GM21529 (cell line): Measurements from ENCODE around the gene CXXC5.

Experiments used
- ATAC-seq: cut with Tn5 transposase; IDR thresholded peaks from one replicate; pipeline ENCODE4 v1.9.1; 2021; ENCODE audit not compliant: unreplicated experiment

The CXXC5 gene

DNA sequence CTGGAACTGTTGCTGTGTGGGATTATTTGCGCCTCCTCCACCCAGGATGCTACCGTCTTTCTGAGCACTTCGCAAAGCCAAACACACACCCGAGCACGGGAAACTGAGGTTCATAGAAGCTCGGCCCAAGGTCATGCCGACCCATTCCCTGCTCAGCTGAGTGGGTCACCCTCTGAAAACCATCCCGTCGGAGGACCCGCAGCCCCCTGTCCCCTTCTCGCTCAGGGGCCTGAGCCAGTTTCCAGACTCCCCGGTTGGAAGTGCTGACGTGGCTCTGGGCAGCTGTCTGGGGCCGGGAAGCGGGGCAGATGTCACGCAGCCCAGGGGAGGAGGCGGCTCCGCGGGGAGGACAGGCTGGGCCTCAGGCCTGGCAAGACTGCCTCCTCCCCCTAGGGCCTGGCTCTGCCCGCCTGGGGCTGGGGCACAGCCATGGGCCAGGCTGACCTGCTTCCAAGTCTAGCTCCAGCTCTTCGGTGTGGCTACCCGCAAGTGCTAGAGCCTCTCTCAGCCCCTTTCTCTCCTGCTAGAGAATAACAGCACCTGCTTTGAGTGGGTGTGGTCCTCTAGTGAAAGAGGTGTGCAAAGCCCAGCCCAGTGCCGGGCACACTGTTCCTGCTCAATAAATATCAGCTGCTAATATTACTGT is 9.9 kb upstream of the CXXC5 start:
- no peak for ATAC-seq

DNA sequence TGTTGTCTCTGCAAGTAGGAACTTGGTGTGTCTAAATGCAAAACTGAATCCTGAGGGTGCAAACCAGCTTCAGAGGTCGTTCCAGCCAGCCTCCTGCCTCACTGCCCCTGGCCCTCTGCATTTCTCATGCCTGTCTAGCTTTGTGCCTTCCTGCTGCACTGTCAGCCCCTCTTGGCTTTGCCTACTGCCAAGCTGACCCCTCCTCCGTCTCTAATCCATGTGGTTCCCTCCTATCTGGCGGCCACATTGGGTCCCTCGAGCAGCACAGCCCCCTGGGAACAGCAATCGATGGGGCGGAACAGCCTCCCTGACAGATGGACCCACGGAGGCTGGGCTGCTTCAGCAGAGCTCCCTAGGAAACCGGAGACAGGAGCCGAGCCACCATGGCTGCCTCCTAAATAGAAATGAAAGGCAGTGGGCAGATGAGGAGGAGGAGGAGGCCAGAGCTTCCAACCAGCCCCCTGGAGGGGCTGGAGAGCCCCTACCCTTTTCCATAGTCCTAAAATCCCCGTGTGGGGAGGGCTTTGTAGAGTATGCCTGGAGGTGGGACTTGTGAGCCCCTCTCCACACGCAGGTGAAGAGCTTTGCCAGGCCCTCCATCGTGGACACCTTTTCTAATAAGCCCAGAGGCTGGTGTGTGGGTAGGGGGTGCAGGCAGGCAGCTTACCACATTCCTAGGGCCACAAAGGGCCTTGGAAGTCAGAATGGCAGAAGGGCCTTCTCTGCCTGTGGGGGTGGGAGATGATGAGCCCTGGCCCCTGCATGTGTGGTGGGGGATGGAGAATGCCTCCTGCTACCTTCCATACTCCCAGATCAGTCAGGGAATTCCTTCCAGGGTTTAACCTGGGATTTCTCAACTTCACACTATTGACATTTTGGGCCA is 9.2 kb upstream of the CXXC5 start:
- no peak for ATAC-seq

DNA sequence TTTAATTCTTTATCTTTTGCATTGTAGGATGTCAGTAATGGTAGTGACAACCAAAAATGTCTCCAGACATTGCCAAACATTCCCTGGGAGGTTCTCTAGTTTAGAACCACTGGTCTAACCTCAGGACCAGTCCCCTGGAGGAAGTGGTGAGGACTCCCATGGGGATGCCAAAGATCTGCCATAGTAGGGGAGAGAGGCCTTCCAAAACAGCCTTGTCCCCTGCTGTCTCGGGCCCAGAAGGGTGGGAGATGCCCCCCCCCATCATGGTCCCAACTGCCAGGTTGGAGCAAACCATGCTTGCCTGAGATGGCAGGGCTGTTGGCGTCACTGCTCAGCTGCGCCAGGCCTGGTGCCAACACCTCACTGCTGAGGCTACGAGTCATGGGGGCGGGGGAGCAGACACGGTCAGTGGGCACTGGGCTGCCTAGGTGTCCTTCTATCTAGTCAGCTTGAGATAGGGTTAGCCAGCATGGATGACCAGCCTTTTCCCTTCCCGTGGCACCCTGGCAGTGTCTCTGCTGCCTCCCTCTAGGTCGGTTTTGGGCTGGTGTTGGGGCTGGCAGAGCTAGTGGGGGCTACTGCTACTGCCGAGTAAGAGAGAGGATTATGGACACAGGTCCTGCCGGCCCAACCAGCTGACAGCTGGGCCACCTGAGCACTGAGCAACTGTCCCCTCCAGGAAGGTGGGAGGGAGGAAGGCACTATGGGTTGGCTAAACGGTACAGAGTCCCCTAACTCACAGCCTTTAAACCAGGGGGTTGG is 8.3 kb upstream of the CXXC5 start:
- ATAC-seq, result no peak

DNA sequence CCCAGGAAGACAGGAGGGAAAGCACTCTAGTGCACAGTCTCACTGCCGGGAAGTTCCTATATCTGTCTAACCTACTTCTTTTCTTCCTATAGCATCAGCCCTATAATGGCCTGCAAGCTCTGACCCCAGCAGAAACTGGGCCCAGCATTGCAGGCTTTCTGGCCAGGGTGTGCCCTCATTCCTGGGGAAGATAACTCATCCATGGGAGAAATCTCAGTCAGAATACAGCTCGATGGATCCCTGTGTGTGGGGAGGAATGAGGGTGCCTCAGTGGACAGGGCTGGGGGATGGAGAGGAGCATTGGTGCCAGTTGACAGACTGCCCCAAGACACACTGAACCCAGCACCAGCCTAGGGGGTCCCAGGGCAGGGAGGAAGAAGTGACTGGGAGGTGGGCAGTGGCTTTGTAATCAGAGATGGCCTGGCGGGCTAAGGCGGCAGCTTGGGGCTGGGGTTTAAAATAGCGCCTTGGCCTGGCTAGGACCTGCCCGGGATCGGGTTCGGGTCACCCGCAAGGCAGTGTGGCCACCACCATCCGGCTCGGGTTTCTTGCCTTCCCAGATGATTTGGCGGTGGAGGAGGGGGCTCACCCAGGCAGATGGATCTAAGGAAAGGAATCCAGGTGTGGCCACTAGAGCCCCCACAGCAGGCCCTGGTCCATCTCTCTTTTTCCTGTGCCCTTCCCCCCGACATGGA is 7.6 kb upstream of the CXXC5 start:
- ATAC-seq, result no peak

DNA sequence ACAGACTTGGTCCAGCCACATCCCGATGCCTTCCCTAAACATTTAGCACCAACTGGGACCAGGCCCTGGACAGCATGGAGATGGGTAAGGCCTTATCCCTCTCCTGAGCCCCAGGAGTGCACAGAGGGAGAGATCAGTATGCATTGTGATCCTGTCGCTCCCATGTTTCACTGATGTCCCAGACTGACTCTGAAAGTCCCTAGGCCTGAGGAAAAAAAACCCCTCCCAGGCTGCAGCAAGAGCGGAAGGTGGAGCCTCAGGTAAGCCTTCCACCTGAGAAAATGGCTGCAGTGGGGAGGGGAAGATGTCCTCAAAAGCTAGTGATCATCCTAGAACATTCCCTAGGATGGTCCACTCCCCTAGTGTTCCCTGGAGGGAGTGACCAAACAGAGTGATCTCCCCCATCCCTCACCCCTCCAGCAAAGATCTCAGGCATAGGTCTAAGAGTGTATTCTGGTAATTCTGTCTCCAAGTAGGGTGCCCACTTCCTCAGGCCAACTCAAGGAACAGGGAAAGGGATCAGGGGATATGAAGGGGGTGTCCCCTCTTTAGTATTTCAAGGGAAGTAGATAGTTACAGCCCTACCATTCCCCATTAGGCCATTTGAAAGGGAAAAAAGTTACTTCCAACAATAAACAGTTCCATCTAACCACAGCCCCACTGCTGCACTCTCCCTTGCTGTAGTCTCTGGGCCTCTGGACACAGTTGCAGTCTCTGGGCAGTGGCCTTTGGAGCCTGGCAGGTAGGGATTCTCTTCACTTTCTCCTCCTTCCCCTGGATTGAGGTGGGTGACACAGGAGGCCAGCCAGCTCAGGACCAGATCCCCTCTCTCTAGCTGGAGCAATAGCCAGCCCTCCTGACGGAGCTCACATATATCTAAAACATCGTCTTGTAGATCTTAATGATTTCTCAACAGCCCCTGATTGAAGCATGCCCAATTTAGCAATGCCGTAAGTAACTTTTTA is 6.8 kb upstream of the CXXC5 start:
- ATAC-seq, result no peak

DNA sequence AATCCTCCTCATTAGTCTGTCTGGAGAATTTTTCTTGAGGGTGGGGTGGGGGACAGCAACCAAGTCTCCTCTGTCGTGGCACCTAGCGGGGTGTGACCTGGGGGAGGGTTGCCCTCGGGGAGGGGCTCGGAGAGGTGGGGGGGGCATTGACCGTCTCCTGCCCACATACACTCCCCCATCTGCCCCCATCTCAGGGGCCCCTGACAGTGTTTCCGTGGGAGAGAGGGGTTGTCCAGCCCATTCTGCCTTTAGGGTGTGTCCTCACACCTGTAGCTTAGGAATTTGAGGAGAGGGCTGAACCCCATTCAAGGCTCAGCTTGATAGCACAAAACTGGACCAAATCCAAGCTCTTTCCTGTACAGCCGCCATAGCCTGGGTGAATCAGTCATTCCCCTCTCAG is 5.9 kb upstream of the CXXC5 start:
- ATAC-seq, result no peak

DNA sequence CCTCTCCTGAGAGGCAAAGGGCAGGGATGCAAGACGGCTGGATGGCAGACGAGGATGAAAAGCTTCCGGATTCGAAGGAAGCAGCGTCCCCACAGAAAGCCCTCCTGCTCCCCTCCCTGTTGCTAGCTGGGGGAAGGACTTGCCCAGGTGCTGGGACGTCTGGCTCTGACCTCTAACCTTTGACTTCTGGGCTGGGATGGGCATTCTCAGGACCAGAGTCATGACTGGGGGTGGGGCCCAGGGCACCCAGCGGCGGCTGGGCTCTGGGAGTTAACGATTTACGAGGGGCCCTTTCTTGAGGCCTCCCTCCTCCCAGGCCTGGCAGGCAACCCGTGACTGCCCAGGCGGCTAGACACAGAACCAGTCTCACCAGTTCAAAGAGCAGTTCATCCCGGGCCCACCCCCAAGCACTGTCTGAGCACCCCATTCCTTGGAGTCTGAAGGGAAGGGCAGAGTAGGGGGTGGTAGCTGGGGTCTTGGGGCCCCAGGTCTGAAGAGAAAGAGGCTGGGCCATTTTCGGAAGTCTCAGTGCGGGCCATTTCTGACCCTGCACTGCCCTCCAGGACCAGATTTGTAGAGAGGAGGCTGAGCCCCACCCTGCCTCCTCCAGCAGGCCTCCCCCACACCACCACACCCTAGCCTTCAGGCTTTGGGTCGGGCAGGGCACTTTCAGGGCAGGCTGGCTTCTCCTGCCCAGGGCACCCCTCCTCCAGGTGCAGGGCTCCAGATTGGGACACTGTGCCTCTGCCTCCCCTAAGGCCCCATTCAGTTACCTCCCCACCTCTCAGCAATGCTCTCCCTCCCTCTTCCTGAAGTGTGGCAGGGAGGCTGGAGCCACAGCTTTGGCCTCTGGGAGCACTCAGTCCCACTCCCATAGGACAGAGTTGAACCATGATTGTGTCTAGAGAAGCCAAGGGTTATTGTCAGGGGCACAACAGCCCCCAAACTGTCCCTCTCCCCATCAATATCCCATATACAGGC is 5.0 kb upstream of the CXXC5 start:
- no peak for ATAC-seq

DNA sequence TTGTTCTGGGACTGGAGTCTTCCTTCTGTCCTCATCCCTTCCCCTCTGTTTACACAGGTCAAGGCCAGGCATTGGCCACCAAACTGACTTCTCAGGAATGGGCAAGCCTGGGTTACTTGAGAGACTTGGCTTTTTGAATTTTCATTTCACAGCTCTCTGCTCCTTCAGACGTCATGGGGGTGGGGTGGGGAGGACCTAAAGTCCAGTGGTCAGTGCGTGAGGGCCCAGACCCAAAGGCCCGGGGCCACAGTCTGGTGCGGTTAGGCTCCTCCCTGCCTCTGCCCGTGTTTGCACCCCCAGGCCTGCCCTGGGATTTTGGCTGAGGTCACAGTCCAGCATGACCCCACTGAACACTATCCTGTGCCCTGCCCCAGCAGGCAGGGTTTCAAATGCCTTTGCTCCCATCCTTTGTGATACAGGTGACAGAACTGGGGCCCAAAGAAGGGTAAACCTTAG is 4.1 kb upstream of the CXXC5 start:
- ATAC-seq, result no peak

DNA sequence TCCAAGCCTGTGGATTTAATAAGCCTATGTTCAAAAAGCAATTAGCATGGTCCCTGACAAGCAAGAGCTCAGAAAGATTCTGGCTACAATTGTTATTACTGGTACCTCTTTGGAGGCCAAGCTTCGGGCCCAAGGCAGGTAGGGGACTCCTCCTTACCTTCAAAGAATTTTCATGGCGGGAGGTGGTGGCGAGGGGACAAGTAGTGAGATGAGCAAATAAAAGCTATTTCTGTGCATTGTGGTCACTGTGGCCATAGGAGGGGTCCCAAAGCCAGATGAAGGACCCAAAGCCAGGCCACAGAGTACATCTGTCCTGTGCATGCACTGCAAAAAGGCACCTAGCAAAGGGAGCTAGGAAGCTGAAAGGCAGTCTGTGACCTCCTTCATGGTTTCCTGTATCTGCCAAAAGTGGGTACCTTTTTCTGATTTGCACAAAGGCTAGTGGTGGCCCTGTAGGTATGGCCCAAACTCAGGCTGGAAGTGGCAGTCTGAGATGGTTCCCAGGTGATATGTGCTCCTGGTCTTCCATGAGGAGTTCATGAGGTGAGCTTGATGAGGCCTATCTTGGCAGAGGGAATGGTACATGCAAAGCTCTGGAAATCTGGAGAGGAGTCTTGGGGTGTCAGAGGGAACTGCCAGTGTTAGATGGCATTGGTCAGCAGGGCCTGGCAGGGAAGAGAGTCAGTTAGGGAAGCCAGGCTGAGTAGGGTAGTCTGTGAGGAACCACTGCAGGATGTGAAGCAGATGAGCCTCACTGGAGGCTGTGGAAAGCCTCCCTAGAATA is 3.3 kb upstream of the CXXC5 start:
- no peak for ATAC-seq

DNA sequence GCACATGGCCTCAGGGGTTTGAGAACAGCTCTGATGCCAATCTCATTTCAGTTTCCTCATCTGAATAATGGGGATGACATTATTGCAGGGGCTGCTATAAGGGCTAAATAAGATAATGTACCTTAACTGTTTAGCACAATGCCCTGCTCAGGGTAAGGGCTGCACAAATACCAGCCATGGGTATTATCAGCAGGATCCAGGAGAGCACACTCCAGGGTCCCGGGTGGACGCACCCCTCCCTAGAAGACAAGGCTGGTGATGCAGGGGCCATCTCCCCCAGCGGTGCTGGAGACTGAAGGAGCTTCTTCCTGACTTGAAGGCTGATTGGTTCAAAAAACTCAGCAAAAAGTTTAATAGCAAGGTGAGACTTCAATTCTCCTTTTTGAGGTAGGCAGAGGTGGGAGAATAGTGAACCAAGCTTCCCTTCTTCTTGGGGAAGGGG is 2.7 kb upstream of the CXXC5 start:
- no peak for ATAC-seq

DNA sequence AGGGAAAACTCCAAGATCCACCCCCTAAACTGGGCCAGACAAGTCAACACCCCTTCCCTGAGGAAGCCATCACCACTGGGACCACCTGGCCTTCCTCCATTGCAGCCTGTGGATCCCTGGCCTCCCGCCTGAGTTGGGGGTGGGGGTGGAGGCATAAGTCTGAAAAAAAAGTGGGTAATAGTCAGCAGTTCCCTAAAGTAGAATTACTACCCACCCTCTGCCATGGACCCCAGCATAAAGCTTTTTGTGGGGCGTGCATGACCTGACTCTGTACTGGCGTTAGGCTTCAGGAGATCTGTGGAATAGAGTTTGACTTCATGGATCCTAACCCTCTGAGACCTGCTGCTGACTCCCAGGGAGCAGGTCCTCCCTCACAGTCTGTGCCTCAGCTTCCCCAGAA is 2.0 kb upstream of the CXXC5 start:
- no peak for ATAC-seq

DNA sequence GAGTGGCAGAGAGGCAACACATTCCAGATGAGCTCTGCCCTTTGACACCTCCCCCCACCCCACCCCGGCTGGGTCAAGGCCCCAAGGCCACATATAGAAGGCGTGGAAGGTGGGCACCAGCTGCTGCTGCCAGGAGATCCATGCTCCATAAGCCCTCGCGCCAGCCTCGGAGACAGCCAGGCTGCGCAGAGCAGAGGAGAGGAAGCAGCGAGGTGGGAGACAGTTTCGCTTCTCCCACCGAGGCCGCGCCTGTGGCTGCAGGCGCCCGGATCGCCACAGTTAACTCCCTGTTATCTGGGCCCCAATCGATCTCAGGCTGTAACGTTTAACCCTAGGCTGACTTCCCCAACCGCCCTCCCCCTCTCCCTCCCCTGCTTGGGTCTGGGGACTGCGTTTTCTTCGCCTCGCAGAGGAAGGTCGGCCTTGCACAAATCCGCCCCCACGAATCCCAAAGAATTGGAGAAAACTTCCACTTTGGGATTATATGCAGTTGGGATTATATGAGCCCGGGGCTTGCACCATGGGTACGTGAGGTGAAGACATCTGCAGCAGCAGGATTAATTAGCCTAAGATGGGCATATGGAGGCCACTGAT is 1.1 kb upstream of the CXXC5 start:
- ATAC-seq, result no peak

DNA sequence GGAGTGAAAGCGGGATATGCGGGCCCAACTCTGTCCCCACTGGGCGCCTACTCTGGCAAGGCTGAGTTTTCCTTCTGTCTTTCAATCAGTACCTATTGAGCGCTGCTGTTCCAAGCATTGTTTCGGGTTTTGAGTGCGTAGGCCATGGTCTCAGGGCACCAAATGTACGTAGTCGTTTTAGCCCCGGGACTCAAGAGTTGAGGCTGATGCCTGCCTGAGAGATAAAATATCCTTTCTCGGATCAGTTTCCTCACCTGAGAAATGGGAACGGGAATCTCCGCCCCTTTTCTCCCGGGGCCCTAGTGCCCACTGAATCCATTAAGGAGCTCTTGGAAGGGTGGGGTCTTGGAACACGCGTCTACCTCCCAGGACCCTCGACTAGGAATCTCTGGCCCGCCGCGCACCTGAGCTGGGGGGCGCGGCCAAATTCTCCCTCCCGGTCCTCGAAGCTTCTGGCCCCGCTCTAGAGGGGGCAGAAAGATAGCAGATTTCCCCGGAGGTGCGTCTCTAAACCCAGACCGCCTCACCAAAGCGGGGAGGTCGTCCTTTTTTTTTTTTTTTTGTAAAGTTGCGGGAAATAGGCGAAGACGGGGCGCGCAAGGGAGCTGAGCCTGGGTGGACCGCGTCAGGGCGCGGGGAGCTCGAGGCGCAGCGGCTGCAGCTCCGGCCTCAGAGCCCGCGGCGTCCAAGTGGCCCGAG is 494 bp upstream of the CXXC5 start:
- ATAC-seq, result no peak

DNA sequence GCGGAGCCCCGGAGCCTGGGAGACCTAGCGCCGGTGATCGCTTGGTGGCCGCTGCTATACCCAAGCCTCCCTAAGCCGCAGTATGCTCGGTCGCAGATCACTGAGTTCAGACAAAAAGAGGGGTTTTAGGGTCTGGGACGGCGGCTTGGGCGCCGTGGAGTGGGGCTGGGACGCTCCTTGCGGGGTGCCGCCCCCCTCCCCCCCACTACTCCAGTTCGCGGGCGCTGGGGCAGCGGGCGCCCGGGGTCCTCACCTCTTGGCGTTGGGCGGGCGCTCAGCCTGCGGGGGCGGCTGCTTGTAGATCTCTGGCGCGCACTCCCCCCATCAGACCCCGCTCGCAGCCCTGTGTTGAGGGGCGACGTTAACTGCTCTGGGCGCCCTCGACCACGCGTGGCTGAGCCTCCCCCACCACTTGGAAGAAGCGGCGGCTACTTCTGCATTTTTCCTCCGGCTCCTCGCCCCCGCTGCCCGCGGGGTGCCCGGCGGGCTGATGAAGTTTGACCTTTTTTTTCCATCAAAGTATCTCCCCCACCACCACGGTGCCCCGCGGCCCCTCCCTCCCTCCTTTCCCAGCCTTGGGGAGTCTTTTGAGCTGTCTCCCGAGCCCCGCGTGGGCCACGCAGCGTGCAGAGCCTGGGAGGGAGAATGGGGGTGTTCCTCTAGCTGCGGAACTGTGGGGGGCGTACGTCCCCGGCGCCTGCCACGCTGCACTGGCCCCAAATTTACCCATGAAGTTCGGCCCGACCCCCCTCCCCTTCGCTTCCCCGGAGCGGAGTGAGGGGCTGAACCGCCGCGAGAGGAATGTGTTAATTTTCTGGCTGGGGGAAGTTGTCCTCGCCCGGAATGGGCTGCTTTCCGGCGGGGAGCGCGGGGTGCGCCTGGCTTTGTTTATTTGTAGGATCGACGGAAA is 1.2 kb downstream of the CXXC5 start:
- ATAC-seq, result no peak

DNA sequence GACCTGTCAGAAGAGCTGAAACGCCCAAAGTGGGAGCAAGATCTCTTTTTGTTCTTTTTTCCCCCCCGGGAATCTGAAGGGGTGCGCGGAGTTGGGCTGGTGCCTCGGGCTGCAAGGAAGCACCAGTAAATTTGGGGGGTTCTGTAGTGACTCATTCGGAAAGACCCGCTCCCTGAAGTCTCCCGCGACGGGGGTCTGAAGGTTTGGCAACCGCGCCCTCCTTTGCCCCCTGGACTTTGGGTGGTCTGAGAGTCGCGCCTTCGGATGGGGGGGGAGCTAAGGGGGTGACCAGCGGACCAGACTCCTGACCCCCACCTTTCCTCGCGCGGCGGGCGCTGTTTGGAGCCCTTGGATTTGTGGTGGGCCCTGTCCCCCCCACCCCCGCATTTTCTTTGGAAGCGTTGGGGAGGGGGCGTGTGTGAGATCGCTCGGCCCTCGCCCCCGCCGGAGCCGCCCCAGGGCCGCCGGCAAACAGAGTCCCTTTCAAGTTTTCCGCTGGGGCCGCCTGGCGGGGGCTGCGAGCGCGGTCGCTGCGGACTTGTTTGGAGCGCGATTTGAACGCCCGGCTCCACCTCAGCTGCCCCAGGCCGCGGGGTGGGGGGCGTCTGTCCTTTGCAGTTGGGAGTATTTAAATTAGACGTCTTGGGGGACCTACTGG is 2.0 kb downstream of the CXXC5 start:
- no peak for ATAC-seq

DNA sequence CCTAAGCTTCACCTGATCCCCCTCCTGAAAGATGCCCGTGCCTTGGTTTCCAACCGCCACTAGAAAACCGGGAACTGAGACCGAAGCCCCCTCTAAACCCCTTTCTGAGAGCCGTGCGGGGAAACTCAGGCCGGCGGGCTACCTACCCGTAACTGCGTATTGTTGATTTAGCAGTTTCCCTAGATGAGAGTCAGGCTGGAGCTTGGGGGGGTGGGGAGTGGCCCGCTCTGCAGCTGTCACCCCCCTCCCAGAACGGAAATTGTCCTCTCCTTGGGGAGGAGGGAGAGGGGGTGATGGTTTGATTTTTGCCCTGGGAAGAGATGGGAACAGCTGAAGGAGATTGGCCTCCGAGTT is 2.5 kb downstream of the CXXC5 start:
- no peak for ATAC-seq
